Coronary artery (tissue), 2 donors: Measurements from ENCODE around the gene MISFA.
"Not testable (repeated sequence)": the region's sequence is repeated elsewhere in the genome, so short reads cannot be mapped to it uniquely, and the experiment has no call there.

Source experiments
- DNase-seq: peaks from one replicate; pipeline ENCODE4 v3.0.0-alpha.2; 2017; ENCODE audit warnings: low spot score
- H3K27ac ChIP-seq, 2 donors: fragments of 200-600 bp; sonication (generic); one replicate each; pipeline ENCODE4 v1.5.1; 2016 to 2019
- H3K4me3 ChIP-seq: fragments of 200-600 bp; sonication (generic); 2 replicates; pipeline ENCODE4 v1.5.1; 2016; ENCODE audit warnings: mild to moderate bottlenecking, moderate library complexity
- TF ChIP-seq, protein P1 (sequence below): fragments of 200-600 bp; sonication (generic); IDR thresholded peaks from one replicate; pipeline ENCODE4 v1.5.1; 2019; ENCODE audit warnings: antibody characterized with exemption

MISFA gene

DNA sequence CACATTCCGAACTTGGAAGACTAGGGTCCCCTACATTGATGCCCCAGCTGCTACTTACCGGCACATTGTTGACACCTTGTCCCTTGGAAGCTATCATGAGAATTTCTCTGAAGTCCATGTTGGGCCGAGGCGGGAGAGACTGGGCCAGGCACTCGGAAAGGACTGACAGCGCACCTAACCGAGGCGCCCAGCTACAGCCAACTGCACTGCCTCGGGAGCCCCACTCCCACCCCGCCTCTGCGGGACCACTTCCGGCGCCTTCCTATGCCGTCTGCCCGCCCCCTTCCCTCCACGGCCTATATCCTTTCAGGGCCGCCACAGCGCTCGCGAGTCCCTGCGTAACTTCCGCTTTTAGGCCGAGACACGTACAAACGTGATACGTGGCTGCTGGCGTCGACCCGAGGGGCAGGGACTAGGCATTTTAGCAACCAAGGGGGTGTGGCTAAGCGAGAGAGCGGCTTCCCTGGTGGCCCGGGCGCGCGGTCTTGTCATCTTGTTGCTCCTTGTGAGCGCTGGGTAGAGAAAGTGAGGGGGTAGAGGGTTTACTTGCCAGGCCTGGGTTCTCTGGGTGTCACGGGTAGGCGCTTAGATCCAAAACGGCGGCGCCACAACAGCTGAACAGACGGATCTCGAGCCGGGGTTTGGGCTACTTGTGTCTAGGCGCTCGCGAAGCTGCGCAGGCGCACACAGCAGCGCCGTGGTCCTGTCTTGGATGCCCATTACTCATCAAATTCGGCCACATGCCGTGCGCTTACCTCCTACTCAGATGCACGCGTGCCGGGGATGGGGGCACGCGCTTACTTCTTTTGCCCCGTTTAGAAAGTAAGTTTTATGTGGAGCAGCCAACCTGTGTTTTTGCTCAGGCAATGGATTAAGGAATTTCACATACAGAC is 34.8 kb downstream of the MISFA start, which contains the start of gene SPTY2D1:
Gene SPTY2D1, minus strand, starts transcription at position 203 of the 893 bp plus-strand sequence. Its CDS starts 85 bp downstream, at position 118.
- peak within 1 kb of the TSS; percentile 94 to 95 for H3K27ac ChIP-seq
- TF ChIP-seq, protein P1, sequence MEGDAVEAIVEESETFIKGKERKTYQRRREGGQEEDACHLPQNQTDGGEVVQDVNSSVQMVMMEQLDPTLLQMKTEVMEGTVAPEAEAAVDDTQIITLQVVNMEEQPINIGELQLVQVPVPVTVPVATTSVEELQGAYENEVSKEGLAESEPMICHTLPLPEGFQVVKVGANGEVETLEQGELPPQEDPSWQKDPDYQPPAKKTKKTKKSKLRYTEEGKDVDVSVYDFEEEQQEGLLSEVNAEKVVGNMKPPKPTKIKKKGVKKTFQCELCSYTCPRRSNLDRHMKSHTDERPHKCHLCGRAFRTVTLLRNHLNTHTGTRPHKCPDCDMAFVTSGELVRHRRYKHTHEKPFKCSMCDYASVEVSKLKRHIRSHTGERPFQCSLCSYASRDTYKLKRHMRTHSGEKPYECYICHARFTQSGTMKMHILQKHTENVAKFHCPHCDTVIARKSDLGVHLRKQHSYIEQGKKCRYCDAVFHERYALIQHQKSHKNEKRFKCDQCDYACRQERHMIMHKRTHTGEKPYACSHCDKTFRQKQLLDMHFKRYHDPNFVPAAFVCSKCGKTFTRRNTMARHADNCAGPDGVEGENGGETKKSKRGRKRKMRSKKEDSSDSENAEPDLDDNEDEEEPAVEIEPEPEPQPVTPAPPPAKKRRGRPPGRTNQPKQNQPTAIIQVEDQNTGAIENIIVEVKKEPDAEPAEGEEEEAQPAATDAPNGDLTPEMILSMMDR, result no peak
- DNase-seq, result peak; percentile 100
- peak within 1 kb of the TSS; percentile 88 for H3K4me3 ChIP-seq

DNA sequence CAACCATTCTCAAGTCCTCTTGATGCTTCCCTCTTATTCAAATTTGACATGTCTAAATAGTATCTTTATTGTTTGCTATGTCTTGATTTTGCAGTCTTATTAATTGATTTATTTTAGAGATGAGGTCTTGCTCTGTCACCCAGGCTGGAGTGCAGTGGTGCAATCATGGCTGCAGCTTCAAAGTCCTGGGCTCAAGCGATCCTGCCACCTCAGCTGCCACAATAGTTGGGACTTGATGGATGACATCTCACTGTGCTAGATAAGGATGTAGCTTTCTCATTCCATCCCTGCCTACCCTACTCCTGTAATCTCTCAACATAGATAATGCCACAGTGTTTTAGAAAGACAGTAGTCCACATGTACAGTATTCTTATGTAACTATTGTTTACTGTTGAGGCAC is 42.1 kb downstream of the MISFA start:
- Histone ChIP-seq H3K27ac (no peak overlapping the region), H3K4me3 (no peak overlapping the region)
- TF ChIP-seq, protein P1, result no peak
- no peak for DNase-seq

DNA sequence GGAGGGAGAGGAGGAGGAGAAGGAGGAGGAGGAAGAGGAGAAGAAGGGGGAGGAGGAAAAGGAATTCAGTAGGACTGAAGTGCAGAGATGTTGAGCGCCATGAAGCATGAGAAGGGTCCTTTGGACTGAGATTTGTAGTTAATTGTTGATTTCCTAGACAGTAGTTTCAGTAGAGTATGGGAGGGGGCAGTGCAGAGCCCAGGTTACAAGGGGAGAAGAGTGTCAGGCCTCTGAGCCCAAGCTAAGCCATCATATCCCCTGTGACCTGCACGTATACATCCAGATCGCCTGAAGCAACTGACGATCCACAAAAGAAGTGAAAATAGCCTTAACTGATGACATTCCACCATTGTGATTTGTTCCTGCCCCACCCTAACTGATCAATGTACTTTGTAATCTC is 43.4 kb downstream of the MISFA start:
- H3K4me3 ChIP-seq, DNase-seq, H3K27ac ChIP-seq: not testable (repeated sequence)

DNA sequence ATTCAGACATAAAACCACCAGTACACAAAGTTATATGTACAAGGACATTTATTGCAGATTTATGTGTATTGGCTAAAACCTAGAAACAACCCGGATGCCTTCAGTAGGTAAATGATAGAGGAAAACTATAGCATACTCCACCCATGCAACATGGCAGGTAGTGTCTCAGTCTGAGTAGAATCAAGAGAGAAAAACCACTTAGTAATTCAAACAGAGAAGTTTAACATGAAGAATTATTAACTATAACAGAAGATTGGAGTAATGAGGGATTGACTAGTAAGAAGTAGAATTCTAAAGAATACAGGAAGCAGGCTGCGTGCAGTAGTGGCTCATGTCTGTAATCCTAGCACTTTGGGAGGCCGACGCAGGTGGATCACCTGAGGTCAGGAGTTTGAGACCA is 50.8 kb downstream of the MISFA start:
- H3K27ac ChIP-seq, result no peak overlapping the region
- no peak overlapping the region for H3K4me3 ChIP-seq
- DNase-seq, result no peak
- TF ChIP-seq, protein P1, result no peak

DNA sequence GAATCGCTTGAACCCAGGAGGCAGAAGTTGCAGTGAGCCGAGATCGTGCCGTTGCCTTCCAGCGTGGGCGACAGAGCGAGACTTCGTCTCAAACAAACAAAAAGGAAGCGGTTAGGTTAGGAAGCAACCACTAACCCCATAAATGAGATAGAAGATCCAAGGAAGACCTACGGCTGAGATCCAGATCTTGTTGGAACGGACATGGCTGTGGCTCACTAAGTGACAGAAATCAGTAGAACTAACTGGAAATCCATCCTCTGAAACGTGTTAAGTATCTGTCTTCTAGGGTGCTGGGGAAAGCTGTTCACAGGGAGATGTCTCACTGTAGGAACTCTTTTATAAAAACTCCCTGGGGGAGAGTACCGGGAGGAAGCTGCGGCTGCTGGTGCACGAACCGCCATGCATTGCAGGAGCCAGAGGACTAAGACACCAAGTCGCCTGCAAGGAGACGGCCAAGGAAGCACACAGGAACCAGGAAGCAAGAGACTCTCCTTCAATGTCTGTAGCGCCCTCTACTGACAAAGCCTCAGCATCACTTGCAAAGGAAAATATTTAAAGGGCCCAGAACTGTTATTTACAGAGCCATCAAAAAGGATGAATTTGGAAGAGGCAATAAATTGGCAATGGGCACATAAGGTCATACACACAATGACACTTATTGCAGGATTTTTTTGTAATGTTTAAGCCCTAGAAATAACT is 51.4 kb downstream of the MISFA start:
- H3K27ac ChIP-seq, result no peak overlapping the region
- no peak overlapping the region for H3K4me3 ChIP-seq
- TF ChIP-seq, protein P1, result no peak
- DNase-seq, result no peak
